GM19438 (cell line): ENCODE results near the gene DPP10.

Experiments used
- ATAC-seq: cut with Tn5 transposase; IDR thresholded peaks from one replicate; pipeline ENCODE4 v1.9.1; 2021; ENCODE audit warnings: low read depth; ENCODE audit not compliant: unreplicated experiment

The DPP10 gene

DNA sequence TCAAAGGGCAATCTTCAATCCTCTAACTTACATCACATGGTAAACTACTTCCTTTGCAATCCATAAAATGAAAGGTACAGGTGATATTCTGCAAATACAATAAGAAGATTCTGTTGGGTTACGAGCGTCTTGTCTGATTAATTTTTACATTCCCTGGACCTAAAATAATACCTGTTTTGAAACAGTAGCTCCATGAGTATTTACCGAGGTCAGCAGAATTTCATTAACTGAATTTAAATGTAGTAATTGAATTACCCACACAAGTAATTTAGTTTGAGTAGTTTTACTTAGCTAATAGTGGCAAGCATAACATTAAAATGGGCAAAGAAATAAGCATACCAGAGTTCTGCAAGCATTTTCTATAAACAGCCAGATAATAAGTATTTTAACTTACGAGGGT, 652.0 kb downstream of the DPP10 start:
- no peak for ATAC-seq

DNA sequence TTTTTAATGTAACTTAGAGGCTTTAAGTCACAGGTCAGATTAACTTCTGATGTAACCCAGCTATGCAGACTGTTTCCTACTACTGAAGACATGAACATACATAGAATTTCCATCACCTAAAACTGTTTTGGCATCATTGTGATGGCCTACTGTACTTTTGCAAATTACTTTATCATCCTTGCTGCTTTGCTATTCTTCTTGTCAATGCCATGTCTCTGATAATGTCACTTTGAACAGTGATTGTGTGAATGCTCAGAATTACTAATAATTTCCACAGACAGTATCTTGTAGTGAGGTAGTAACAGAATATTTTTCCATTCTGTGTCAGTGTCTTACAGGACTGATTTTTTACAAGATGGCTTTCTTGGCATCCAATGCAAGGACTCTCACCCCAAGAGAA, 663.5 kb downstream of the DPP10 start:
- no peak for ATAC-seq

DNA sequence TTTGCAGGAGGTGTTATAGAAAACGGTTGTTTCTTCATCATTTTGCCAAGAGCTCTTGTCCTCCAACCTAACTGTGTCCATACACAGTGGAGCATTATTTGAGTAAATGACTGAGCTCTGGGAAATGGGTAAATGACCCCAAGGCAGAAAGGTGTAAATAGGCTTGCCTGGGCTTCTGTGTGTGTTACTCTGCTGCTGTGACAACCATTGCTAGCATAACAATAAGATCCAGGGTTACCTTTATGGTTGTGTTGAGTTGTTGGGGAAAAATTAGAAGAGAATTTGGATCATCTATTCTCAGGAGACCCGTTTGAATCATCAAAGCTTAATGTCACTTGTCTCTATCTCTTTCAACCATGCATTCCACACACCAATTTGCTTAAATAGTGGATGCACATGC, 672.7 kb downstream of the DPP10 start:
- no peak for ATAC-seq

DNA sequence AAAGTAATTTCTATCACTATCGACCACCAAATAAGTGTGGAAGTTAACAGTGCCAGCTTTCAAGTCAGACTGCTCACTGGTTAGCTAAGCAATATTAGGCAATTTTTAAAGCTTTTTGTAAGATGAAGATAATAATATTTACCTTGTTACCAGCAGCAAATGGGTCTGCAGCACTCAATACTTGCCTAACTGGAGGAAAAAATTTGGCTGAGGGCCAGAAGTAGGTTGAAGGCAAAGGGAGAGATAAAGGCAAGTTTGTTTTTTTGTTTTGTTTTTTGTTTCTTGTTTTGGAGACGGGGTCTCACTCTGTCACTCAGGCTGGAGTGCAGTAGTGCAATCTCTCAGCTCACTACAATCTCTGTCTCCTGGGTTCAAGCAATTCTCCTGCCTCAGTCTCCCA, 675.9 kb downstream of the DPP10 start:
- no peak for ATAC-seq

DNA sequence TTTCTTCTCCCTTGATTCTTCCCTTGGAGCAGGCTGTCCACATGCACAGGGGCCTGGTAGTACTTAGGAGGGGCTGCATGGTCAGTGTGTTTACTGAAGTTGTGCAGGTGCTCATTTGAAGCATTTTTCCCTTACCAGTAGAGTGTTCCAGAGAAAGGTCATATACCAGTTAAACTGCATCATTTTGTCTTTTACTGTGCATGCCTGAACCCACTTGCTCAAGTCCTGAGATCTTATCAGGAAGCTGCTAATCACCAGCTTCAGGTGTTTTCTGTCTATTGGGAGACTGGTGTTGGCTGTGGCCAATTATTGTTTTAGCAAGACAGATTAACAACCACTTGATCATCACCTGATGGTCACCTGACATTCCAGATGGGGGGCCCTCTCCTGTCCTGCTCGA, 676.6 kb downstream of the DPP10 start:
- no peak for ATAC-seq

DNA sequence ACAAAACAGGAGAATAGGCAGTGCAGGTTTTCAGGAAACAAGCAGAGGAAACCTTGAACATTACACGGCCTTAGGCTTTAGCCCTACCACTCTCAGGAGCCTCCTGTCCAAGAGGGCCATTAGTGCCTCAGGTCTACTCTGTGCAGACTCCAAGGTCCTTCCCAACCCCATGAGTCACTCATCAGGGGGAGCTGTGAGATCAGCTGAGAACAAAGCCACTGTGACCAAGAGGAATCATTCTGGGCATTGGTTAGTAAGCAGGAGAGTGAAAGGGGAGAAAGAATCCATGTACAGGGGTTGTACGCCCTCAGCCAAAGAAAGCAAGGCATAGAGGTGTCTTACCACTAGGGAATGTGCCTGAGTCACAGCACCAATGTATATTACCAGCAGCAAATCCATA, 680.3 kb downstream of the DPP10 start:
- no peak for ATAC-seq

DNA sequence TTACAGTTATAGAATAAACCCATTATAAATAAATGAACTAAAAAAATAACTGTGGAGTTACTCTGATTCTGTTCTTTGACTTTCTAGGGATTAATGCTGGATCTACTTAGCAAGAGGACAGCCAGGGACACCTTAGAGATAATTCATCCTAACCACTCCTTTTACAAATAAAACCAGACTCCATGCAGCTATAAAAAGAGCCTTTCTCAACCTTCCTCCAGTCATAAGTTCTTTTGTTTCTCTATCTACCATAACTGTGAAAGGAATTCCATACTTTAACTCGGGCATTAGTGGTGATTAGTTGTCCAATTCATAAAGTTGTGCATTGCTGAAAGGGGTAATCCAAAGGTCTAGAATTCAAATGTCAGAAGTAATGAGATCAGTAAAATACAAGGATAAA, 682.4 kb downstream of the DPP10 start:
- no peak for ATAC-seq

DNA sequence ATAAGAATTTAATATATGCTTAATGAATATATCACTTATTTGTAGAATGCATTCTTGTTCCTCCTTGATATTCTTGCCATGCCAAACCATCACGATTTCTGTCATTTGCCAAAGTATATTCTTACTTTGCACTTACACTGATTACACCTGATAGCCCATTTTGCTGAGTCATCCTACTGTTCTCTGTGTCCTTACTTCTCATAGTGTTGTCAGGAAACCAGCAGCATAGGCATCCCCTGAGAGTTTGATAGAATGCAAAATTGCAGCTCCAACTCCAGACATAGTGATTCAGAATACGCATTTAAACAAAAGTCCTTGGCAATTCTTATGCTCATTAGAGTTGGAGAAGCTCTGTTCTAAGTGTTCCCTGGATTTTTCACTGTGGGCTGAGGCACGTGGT, 687.1 kb downstream of the DPP10 start:
- ATAC-seq = no peak

DNA sequence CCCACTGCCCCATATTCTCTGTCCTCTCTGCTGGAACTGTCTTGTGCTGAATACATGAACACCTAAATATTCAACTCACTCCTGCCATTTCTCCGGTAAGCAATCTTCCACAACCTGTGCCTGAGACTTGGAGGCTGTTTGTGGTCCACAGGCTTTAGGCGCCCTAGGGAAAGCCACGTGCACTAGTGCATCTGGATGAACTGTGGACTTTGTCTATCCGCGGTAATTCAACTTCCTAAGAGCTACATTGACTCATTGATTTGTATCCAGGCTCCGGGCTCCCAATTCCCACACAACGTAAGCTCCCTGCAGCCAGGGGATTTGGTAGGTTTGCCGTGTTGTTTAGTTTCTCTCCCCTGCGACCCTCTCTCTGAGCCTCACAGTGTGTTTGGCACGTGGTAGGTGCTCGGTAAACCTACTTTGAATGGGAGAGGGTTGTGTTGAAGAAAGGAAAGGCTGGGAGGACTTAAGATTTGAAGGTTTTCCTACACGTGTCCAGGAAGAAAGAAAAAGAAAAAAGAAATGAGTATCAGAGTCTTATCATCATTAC, 718.2 kb downstream of the DPP10 start:
- ATAC-seq = no peak

DNA sequence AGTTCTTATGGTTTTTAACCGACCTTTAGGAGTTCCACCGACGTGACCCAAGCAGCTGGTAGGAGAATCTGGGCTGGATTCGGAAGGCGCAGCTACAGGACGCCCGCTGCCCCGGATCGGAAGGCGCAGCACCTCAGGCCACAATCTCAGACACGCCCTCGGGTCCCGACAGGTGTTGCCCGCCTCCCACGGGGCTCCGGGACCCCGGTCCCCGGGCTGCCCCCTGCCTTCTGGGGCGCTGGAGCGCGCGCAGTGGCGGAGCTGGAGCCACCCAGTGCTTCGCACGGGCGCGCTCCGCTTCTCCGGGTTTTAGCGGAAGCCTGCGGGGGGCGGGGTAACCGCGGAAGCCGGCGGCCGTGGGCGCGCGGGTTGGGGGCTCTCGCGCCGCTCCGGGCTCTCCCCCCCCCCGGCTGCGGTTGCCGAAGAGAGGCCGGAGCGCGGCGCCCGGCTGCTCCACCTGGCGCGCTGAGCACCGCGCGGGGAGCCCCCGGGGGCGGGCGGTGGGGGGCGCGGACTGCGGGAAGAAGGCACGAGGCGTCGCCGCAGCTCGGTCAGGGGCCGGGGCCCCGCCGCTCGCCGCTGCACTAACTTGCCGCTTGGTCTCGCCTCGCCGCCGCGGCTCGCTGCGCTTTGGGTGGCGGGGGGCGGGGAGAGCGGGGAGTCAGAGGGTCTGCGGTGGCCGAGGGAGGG, 718.8 kb downstream of the DPP10 start:
- ATAC-seq = no peak

DNA sequence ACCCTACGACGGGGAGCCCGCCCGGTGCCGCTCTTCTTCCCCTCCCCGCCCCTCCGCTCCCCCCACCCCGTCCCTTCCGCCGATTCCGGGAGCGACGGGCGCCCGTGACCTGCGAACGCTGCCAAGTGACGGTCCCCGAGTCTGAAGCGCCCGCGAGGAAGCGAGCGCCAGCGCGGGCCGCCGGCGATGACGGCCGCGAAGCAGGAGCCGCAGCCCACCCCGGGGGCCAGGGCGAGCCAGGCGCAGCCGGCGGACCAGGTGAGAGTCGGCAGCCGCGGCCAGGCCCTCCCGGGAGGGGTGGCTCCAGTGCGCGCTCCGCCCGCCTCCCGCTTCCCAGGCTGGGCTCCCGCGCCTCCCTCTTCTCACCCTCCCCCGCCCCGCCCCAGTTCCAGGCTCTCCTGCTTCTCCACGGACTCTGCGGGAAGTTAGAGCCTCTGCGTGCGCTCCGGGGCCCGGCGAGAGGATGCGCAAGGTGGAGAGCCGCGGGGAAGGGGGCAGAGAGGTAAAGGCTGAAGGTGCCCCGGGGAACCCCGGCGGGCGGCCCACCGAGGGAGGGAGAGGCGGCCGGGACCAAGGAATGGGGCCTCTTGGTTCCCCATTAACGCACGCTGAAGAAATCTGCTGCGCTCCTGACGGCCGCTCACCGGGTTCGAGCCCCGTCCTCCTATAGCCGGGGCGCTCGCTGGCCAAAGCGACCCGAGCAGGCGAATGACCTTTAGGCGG, 719.5 kb downstream of the DPP10 start:
- ATAC-seq = no peak

DNA sequence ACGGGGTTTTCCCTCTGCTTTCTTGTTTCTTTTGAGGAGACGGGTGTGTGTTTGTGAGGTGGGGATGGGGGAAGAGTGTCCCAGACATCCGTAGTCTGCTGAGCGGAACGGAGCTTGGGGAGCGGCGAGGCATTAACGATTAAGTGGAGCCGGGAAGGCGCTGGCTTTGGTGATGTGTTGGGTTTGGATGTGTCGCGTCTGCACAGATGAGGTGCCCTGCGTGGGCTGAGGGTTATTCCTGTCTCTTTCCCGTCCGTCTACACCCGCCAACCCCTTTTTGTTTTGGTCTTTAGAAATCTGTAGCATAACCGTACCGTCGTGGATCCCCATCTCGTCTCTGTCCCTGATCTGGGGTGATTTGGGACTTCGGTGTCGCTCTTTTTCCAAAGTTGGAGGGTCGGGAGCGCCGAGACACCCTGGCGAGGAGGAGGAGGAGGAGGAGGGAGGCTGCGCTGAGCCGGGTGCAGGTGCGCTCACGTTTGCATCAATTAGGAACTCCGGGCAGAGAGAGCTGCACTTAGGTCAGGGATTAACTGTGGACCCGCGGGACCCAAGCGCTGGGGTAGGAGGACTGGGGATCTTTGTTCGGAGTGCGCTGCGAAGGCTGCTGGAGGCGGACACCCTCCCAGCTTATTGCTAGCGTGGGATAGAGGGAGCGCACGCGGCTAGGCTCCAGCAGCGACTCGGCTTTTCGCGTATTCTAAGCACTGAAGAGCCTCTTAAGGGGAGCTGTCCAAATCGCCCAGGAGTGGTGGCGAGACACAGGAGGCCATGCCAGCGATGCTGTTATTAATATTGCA, 720.3 kb downstream of the DPP10 start:
- no peak for ATAC-seq

DNA sequence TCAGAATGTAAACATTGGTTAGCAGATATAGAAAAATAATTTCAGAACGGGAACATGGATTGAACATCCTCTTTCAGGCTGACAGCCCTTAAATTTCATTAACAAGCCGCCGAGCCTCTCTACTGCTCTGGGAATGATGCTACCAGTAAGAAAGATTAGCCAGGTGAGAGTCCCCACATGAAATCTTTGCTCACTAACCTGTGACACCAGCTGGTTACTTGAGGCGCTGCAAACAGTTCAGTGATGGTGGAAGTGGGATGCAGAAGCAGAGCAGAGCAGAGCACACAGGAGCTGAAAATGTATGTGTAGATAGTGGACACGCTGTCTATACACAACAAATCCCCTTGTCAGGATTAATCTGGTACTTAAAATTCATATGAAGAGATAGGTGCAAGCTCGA, 721.1 kb downstream of the DPP10 start:
- no peak for ATAC-seq

DNA sequence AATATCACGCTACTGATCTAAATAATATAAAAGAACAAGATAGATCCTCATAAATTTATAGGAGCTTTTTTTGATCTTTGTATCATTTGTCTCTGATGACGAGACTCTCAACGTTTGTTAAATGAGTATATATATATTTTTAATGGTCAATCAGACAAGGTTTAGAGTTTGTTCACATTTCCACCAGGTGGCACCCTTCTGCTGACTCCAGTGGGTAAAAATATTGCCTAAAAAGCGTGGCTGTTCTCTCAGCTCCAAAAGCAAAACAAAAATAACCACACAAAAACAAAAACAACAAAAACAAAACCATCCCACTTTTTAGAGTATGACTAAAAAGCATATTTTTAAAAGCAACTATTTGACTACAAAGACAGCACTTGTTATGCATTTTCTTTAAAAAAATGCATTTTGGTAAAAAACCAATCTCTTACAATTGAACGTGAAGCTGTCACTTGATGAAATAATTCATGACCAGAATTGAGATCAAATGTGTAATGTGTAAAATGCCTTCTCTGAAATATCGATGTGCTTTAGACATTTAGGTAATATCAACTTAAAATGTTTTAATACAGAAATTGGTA, 723.2 kb downstream of the DPP10 start:
- ATAC-seq = no peak

DNA sequence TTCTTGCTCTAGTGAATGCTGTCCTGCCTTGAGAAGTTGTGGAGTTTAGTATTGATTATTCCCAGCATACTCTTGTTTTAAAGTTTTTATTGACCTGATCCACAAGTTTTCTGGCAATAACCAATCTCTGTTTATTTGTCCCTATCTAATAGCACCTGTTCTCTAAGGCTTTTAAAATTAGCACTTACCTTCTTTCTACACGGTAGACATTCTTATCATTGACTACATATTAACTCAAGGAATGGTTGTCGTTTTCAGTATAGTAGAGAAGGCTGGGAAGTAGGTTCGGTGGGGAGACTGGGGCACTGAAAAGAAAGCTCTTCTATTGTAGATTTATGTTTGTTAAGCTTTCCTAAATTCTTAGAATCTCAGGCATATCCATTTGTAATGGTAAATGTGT, 726.0 kb downstream of the DPP10 start:
- no peak for ATAC-seq

DNA sequence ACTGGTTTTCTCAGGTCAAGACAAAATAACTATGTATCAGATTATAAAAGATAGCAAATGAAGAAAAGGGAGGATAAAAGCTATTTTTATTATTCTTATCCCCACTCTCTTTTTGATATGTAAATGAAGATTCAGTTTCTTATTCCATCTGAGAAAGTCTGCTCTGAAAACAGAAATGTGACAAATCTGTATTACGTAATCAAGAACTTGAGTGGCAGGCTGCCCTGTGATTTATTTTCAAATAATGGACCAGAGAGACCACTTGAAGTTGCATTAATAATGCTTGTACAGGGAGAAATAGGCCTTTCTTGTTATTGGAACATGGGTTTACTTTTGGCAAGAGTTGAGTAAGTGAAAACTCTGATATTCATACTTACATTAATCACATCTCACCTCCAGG, 727.4 kb downstream of the DPP10 start:
- no peak for ATAC-seq

DNA sequence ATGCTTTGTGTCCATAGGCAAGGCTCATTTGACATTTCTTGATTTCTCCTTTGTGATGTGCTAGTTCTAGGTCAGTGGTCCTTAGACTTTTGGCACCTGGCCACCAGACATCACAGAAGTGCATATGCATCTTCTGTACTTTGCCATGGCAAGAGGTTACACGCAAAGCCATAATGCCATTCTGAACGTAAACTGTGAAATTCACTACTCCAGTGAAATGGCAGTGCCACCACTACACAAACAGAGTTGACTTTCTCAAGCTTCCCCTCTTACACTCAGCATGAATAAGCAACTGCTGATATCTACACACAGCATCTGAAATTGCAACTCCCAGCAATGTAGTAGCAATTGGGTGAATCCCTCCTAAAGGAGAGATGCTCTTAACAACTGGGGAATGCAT, 729.3 kb downstream of the DPP10 start:
- ATAC-seq = no peak

DNA sequence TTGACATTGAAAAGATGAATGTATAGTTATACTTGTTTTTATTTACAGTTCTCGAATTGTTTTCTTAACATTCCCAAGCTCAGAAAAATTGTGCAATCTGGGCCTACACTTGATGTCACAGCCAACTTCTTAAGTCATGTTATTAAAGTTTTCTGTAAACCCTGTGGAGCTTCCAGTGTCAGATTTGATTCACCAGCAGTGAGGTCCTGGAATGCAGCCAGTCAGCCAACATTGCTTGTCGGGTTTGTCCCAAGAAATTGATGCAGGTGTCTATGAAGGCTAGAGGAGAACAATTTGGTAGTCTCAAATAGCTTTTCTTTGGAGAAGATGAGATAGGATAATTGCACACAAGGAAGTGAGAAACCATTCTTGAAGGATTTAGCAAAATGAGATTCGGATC, 732.2 kb downstream of the DPP10 start:
- ATAC-seq = no peak

DNA sequence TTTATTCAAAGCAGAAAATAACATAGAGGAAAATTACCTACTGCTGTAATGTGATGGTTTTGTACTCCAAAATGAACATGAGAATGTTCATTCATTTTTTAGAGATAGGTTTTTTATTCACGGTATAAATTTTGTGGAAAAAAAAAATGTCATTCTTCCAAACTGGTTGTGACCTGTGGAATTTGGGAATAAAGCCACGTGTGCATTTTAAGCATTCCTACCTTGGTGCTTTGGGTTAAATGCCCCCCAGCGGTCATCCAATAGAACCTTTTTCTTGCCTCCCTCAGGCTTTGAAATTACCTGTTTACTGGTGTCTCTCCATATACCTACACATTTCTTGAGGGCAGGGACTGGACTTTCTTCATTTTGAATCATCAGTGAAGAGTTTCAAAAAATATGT, 740.7 kb downstream of the DPP10 start:
- ATAC-seq = no peak

DNA sequence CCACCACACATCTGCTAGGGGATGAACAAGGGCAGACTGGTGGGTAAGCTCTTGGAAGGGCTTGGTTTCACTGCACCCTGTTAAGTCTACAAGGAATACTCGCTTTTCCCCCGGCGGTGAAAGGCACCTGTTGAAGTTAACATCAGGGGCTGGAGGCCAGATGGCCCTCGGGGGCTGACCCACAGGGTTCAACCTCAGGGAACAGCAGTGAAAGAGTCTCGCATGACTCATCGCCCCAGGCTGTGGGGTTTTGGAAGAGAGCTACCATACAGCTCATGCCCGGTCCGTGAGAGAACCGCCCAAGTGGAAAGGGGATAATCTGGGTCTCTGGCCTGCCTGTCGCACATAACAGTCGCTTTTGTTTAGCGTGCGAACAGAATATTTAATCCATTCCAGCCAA, 748.0 kb downstream of the DPP10 start:
- ATAC-seq = no peak

DNA sequence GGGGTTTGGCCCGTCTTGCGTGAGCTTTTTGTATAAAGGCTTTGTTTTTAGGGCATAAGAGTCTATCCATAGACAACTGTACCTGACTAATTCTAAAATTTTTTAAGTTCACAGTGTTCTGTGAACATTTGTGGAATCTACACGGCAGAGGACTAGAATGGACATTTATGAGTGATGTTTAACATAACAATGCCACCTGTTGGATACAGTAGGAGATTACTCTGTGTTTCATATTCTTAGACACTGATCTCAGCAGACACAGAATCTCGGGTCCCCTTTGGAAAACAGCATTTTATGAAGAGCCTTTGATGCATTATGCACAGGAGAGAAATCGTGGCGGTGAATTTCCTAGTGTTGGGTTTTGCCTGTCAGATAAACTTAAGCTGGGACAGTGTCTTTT, 752.2 kb downstream of the DPP10 start:
- no peak for ATAC-seq
